Hepatocyte (in vitro differentiated cells): ENCODE results near the gene VPS13D. TPM values are rescaled to one million over a fixed set of nuclear protein-coding genes. Genes with fewer than 3 reads are reported as not detected.
A peak's percentile ranks its signal among the peaks of the same experiment; 100 is the strongest.

Experiments
- DNase-seq: peaks from one replicate; pipeline ENCODE4 v3.0.0-alpha.2; 2016; ENCODE audit warnings: low spot score
- H2AFZ ChIP-seq: fragments of 200-600 bp; sonication (generic); 2 replicates; pipeline ENCODE4 v1.6.0; 2016; ENCODE audit warnings: antibody characterized with exemption, mild to moderate bottlenecking
- H3K27ac ChIP-seq: fragments of 200-600 bp; sonication (generic); 2 replicates; pipeline ENCODE4 v1.5.1; 2016; ENCODE audit warnings: mild to moderate bottlenecking
- H3K27me3 ChIP-seq: fragments of 200-600 bp; sonication (generic); 2 replicates; pipeline ENCODE4 v1.6.1; 2016
- H3K36me3 ChIP-seq: fragments of 200-600 bp; sonication (generic); replicated peaks from 2 replicates; pipeline ENCODE4 v1.5.1; 2016; ENCODE audit warnings: low read depth; ENCODE audit not compliant: insufficient read depth
- H3K4me1 ChIP-seq: fragments of 200-600 bp; sonication (generic); 2 replicates; pipeline ENCODE4 v1.5.1; 2016; ENCODE audit warnings: mild to moderate bottlenecking, moderate library complexity; ENCODE audit not compliant: insufficient read depth
- H3K4me2 ChIP-seq: fragments of 200-600 bp; sonication (generic); 2 replicates; pipeline ENCODE4 v1.6.0; 2016
- H3K4me3 ChIP-seq: fragments of 200-600 bp; sonication (generic); 2 replicates; pipeline ENCODE4 v1.5.1; 2016; ENCODE audit warnings: mild to moderate bottlenecking
- H3K79me2 ChIP-seq: fragments of 200-600 bp; sonication (generic); 2 replicates; pipeline ENCODE4 v1.6.0; 2017; ENCODE audit warnings: mild to moderate bottlenecking
- H3K9me2 ChIP-seq: fragments of 200-600 bp; sonication (generic); replicated peaks from 2 replicates; pipeline ENCODE4 v1.6.0; 2017; ENCODE audit warnings: mild to moderate bottlenecking; ENCODE audit not compliant: insufficient read depth
- H3K9me3 ChIP-seq: fragments of 200-600 bp; sonication (generic); 2 replicates; pipeline ENCODE4 v1.5.1; 2016; ENCODE audit warnings: low read depth, mild to moderate bottlenecking
- H4K20me1 ChIP-seq: fragments of 200-600 bp; sonication (generic); 2 replicates; pipeline ENCODE4 v1.6.0; 2016; ENCODE audit warnings: mild to moderate bottlenecking; ENCODE audit not compliant: insufficient read depth, poor library complexity, severe bottlenecking
- EZH2 ChIP-seq: fragments of 200-600 bp; sonication (generic); IDR thresholded peaks from 2 replicates; pipeline ENCODE4 v1.6.1; 2016; ENCODE audit warnings: antibody characterized with exemption, mild to moderate bottlenecking, borderline replicate concordance
- EZH2phosphoT487 ChIP-seq: fragments of 200-600 bp; sonication (generic); IDR thresholded peaks from one replicate; pipeline ENCODE4 v1.6.1; 2018; ENCODE audit warnings: antibody characterized with exemption, mild to moderate bottlenecking, low read depth, moderate library complexity; ENCODE audit not compliant: unreplicated experiment, severe bottlenecking
- WGBS: methylation state at CpG from one replicate; pipeline ENCODE4 v1.1.6; 2016; ENCODE audit warnings: low lambda C conversion rate; ENCODE audit errors: missing lambda C conversion rate; 5-methylcytosine and 5-hydroxymethylcytosine counted together
- polyA plus RNA-seq: library from polyadenylated mRNA; unstranded; fragments of >200 nt; fragmentation: Nextera tagmentation; extraction: Ambion mirVana; gene quantifications from 2 replicates; pipeline ENCODE4 v1.2.1, GENCODE V29; 2016
- total RNA-seq: library from RNA; depleted of rRNA; stranded (reverse); fragments of >200 nt; gene quantifications from 2 replicates; pipeline ENCODE4 v1.2.3, GENCODE V29; 2014
- TF ChIP-seq, protein P1 (sequence below): fragments of 200-600 bp; sonication (generic); IDR thresholded peaks from 2 replicates; pipeline ENCODE4 v1.5.1; 2016; ENCODE audit warnings: antibody characterized with exemption, mild to moderate bottlenecking; ENCODE audit not compliant: poor library complexity

VPS13D gene
- total and polyA plus RNA-seq, 2 experiments from 2014 or later: 7.3 to 32.2 TPM

DNA sequence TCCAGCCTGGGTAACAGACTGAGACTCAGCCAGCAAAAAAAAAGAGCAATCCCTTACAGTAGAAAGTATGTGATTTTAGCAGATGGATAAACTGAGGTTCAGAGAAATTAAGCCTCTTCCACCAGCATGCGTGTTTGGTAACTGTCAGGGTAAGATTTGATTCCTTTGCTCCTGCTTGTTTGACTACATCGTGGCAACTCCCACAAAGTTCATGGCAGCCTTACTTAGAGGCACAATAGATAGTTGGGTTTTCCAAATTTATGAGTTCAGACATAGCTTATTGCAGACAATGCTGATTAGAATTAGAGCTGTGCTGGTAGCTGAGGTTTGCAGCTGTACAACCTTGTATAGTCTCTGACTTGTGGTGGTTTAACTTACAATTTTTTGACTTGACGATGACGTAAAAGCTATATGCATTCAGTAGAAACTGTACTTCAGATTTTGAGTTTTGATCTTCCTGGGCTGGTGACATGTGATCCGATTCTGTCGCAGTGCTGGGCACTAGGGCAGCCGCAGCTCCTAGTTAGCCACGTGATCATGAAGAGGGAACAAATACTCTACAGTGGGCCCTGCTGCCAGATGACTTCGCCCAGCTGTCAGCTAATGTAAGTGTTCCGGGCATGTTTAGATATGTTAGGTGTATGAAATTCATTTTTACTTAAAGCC lies 220.4 kb downstream of the VPS13D start:
- Histone ChIP-seq H3K79me2 (no peaks in the 10 kb centered on the region), H3K27ac (peak overlapping the region; percentile 78), H3K9me3 (no peaks in the 10 kb centered on the region), H3K27me3 (no peaks in the 10 kb centered on the region), H3K36me3 (no peaks in the 10 kb centered on the region), H3K4me1 (peaks cover 71% of the 10 kb centered on the region), H4K20me1 (no peaks in the 10 kb centered on the region), H3K4me2 (no peak overlapping the region), H3K9me2 (no peaks in the 10 kb centered on the region), H3K4me3 (no peak overlapping the region), H2AFZ (no peak overlapping the region)
- 92% methylated on average over 10 of the region's 10 CpGs for WGBS
- TF ChIP-seq, protein P1, sequence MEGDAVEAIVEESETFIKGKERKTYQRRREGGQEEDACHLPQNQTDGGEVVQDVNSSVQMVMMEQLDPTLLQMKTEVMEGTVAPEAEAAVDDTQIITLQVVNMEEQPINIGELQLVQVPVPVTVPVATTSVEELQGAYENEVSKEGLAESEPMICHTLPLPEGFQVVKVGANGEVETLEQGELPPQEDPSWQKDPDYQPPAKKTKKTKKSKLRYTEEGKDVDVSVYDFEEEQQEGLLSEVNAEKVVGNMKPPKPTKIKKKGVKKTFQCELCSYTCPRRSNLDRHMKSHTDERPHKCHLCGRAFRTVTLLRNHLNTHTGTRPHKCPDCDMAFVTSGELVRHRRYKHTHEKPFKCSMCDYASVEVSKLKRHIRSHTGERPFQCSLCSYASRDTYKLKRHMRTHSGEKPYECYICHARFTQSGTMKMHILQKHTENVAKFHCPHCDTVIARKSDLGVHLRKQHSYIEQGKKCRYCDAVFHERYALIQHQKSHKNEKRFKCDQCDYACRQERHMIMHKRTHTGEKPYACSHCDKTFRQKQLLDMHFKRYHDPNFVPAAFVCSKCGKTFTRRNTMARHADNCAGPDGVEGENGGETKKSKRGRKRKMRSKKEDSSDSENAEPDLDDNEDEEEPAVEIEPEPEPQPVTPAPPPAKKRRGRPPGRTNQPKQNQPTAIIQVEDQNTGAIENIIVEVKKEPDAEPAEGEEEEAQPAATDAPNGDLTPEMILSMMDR: no peak
- TF ChIP-seq EZH2: no peak
- no peak for TF ChIP-seq EZH2phosphoT487
- no peak for DNase-seq

GRCh38 chr1:12450756-12451559 lies 221.1 kb downstream of the VPS13D start:
- no peaks in the 10 kb centered on the region for H3K36me3 ChIP-seq
- WGBS: 84% methylated on average over 4 of the region's 4 CpGs
- no peak for DNase-seq
- peak overlapping the region; percentile 78 for H3K27ac ChIP-seq
- peaks cover 2% of the 10 kb centered on the region for H3K79me2 ChIP-seq
- H3K4me2 ChIP-seq: no peak overlapping the region
- H2AFZ ChIP-seq: no peak overlapping the region
- TF ChIP-seq EZH2: no peak
- TF ChIP-seq EZH2phosphoT487: no peak
- TF ChIP-seq, protein P1: no peak
- no peak overlapping the region for H3K4me3 ChIP-seq
- peaks cover 71% of the 10 kb centered on the region for H3K4me1 ChIP-seq
- H3K27me3 ChIP-seq: no peaks in the 10 kb centered on the region
- no peaks in the 10 kb centered on the region for H4K20me1 ChIP-seq
- no peaks in the 10 kb centered on the region for H3K9me2 ChIP-seq
- H3K9me3 ChIP-seq: no peaks in the 10 kb centered on the region

DNA sequence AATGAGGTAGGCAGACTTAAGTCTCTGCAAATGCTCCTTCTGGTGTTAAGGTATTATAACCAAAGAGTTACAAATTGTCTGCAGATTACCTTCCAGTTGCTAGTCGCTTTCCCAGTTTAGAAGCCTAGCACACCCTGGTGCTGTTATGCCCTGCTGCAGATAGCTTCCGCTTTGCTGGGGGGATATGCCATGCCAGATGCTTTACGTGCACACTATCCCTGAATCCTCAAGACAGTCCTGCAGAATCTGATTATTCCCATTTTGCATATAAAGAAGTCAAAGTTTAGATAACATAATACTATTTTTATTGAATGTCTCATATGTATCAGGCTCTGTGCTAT lies 221.7 kb downstream of the VPS13D start:
- WGBS: 79% methylated on average over 3 of the region's 3 CpGs
- Histone ChIP-seq H3K9me2 (no peaks in the 10 kb centered on the region), H3K4me3 (no peak overlapping the region), H3K79me2 (peaks cover 2% of the 10 kb centered on the region), H3K4me1 (peaks cover 71% of the 10 kb centered on the region), H3K36me3 (no peaks in the 10 kb centered on the region), H2AFZ (no peak overlapping the region), H3K27ac (no peak overlapping the region), H3K27me3 (no peaks in the 10 kb centered on the region), H3K4me2 (no peak overlapping the region), H3K9me3 (no peaks in the 10 kb centered on the region), H4K20me1 (no peaks in the 10 kb centered on the region)
- DNase-seq: no peak
- TF ChIP-seq EZH2phosphoT487 (no peak), EZH2 (no peak)
- TF ChIP-seq, protein P1: no peak
